Measurements from ENCODE around the gene KSR1.

KSR1 gene

GRCh38 chr17:27612160-27612770, 156.0 kb downstream of the KSR1 start:
- Histone ChIP-seq H3K9ac (ENCODE audit: low read depth, low read length) (no peak overlapping the region), H3K4me3 (ENCODE audit: low read length) (no peak overlapping the region), H3K27ac (ENCODE audit: low read length) (no peak overlapping the region), H3K36me3 (ENCODE audit: insufficient read depth, low read depth, low read length) (peaks cover 58% of the 10 kb centered on the region), H3K27me3 (ENCODE audit: insufficient read depth, low read length) (no peaks in the 10 kb centered on the region), H3K4me1 (ENCODE audit: insufficient read depth, low read length) (no peaks in the 10 kb centered on the region), H3K9me3 (ENCODE audit: insufficient read depth, low read depth, low read length) (no peaks in the 10 kb centered on the region)

DNA sequence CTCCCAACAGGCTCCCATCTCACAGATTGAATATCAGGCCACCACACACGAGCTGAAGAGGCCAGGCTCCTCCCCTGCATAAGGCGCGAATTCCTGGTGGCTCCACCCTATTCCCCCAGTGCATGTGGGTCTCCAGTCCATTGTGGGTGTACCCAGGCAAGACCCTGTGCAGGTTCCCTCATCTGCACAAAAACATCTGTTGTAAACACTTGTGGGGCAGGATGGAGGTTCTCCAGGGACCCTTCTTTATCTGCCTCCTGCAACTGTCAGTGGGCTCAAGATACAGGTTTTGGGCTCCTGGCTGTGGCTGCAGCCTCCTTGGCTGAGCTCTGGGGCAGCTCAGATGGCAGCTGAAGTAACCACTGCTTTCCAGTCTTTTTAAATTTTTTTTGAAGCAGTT, 157.2 kb downstream of the KSR1 start:
- Histone ChIP-seq H3K4me3 (ENCODE audit: low read length) (no peak overlapping the region), H3K9me3 (ENCODE audit: insufficient read depth, low read depth, low read length) (no peaks in the 10 kb centered on the region), H3K4me1 (ENCODE audit: insufficient read depth, low read length) (no peaks in the 10 kb centered on the region), H3K27ac (ENCODE audit: low read length) (no peak overlapping the region), H3K9ac (ENCODE audit: low read depth, low read length) (no peak overlapping the region), H3K36me3 (ENCODE audit: insufficient read depth, low read depth, low read length) (peaks cover 56% of the 10 kb centered on the region), H3K27me3 (ENCODE audit: insufficient read depth, low read length) (no peaks in the 10 kb centered on the region)

- H3K36me3 ChIP-seq (ENCODE audit: insufficient read depth, low read depth, low read length): peaks cover 57% of the 10 kb centered on the region
- no peak overlapping the region for H3K9ac ChIP-seq (ENCODE audit: low read depth, low read length)
- H3K27ac ChIP-seq (ENCODE audit: low read length): no peak overlapping the region
- H3K4me1 ChIP-seq (ENCODE audit: insufficient read depth, low read length): no peaks in the 10 kb centered on the region
- H3K4me3 ChIP-seq (ENCODE audit: low read length): no peak overlapping the region
- no peaks in the 10 kb centered on the region for H3K9me3 ChIP-seq (ENCODE audit: insufficient read depth, low read depth, low read length)
- no peaks in the 10 kb centered on the region for H3K27me3 ChIP-seq (ENCODE audit: insufficient read depth, low read length)
Measured at GRCh38 chr17:27615121-27615520, 158.9 kb downstream of the KSR1 start.

DNA sequence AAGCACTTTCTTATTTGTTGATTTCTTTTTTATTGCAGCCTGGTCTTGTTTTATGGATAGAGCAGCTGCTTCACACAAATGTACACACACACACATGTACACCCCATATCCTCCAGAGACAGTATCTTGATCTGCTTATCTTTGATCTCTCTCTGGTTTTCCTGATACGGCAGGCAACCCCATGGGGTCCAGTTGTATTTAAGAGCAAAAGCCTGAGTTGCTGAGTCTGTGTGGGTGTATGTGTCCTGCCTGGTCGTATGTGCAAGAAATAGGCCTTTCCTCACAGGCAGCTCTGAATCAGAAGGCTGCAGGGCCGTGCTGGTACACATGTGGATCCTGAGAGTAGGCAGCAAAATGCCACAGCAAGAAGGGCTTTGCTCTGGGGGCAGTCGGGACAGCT, 160.2 kb downstream of the KSR1 start:
- Histone ChIP-seq H3K36me3 (ENCODE audit: insufficient read depth, low read depth, low read length) (peaks cover 55% of the 10 kb centered on the region), H3K4me3 (ENCODE audit: low read length) (no peak overlapping the region), H3K27ac (ENCODE audit: low read length) (no peak overlapping the region), H3K9ac (ENCODE audit: low read depth, low read length) (no peak overlapping the region), H3K27me3 (ENCODE audit: insufficient read depth, low read length) (no peaks in the 10 kb centered on the region), H3K9me3 (ENCODE audit: insufficient read depth, low read depth, low read length) (no peaks in the 10 kb centered on the region), H3K4me1 (ENCODE audit: insufficient read depth, low read length) (no peaks in the 10 kb centered on the region)

DNA sequence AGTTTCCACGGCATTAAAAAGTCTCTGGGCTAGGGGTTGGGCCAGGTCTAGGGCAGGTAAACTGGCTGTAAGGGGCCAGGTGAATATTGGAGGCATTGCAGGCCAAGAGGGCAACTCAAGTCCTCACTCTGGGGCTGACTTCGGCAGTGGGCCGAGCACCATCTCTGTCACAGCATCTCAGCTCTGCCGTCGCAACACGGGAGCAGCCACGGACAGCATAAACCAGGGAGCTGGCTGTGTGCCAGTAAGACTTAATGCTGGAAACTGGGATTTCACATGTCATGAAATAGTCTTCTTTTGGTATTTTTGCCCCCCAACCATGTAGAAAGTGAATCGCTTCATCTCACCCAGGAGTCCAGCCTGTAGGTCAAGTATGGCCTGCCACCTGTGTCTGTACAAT, 162.2 kb downstream of the KSR1 start:
- Histone ChIP-seq H3K4me3 (ENCODE audit: low read length) (no peak overlapping the region), H3K27ac (ENCODE audit: low read length) (no peak overlapping the region), H3K9me3 (ENCODE audit: insufficient read depth, low read depth, low read length) (no peaks in the 10 kb centered on the region), H3K4me1 (ENCODE audit: insufficient read depth, low read length) (no peaks in the 10 kb centered on the region), H3K27me3 (ENCODE audit: insufficient read depth, low read length) (no peaks in the 10 kb centered on the region), H3K36me3 (ENCODE audit: insufficient read depth, low read depth, low read length) (peaks cover 57% of the 10 kb centered on the region), H3K9ac (ENCODE audit: low read depth, low read length) (no peak overlapping the region)

DNA sequence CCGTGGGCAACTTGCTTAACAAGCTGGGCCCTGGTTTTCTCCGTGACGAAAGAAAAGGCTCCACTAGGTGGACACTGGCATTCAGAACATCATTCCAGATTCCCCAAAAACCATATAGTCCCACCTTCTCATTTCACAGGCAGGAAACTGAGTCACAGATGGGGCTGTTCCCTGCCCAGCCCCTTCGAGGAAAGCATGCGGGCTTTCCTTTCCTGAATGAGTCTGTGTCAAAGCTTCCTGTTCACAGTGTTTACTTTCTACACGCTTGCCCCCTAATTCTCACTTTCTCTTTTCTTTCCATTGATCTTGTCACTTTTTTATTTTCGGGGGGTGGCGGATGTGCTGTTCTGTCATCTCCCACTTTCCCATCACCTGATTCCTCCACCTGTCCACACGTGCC, 164.5 kb downstream of the KSR1 start:
- Histone ChIP-seq H3K4me3 (ENCODE audit: low read length) (no peak overlapping the region), H3K27ac (ENCODE audit: low read length) (no peak overlapping the region), H3K36me3 (ENCODE audit: insufficient read depth, low read depth, low read length) (peaks cover 49% of the 10 kb centered on the region), H3K9me3 (ENCODE audit: insufficient read depth, low read depth, low read length) (no peaks in the 10 kb centered on the region), H3K4me1 (ENCODE audit: insufficient read depth, low read length) (no peaks in the 10 kb centered on the region), H3K27me3 (ENCODE audit: insufficient read depth, low read length) (no peaks in the 10 kb centered on the region), H3K9ac (ENCODE audit: low read depth, low read length) (no peak overlapping the region)

GRCh38 chr17:27621536-27621935, 165.3 kb downstream of the KSR1 start:
- peaks cover 49% of the 10 kb centered on the region for H3K36me3 ChIP-seq (ENCODE audit: insufficient read depth, low read depth, low read length)

GRCh38 chr17:27621942-27622559, 165.8 kb downstream of the KSR1 start:
- H3K27ac ChIP-seq (ENCODE audit: low read length): no peak overlapping the region
- no peak overlapping the region for H3K9ac ChIP-seq (ENCODE audit: low read depth, low read length)
- H3K4me1 ChIP-seq (ENCODE audit: insufficient read depth, low read length): no peaks in the 10 kb centered on the region
- no peak overlapping the region for H3K4me3 ChIP-seq (ENCODE audit: low read length)
- H3K9me3 ChIP-seq (ENCODE audit: insufficient read depth, low read depth, low read length): no peaks in the 10 kb centered on the region
- peaks cover 52% of the 10 kb centered on the region for H3K36me3 ChIP-seq (ENCODE audit: insufficient read depth, low read depth, low read length)
- no peaks in the 10 kb centered on the region for H3K27me3 ChIP-seq (ENCODE audit: insufficient read depth, low read length)

More at GRCh38 chr17:27621536-27621935, 165.3 kb downstream of the KSR1 start:
- Histone ChIP-seq H3K27me3 (ENCODE audit: insufficient read depth, low read length) (no peaks in the 10 kb centered on the region), H3K9me3 (ENCODE audit: insufficient read depth, low read depth, low read length) (no peaks in the 10 kb centered on the region), H3K27ac (ENCODE audit: low read length) (no peak overlapping the region), H3K4me3 (ENCODE audit: low read length) (no peak overlapping the region), H3K4me1 (ENCODE audit: insufficient read depth, low read length) (no peaks in the 10 kb centered on the region), H3K9ac (ENCODE audit: low read depth, low read length) (no peak overlapping the region)

GRCh38 chr17:27622986-27623385, 166.7 kb downstream of the KSR1 start:
- Histone ChIP-seq H3K9me3 (ENCODE audit: insufficient read depth, low read depth, low read length) (no peaks in the 10 kb centered on the region), H3K4me1 (ENCODE audit: insufficient read depth, low read length) (no peaks in the 10 kb centered on the region), H3K9ac (ENCODE audit: low read depth, low read length) (no peak overlapping the region), H3K36me3 (ENCODE audit: insufficient read depth, low read depth, low read length) (peaks cover 48% of the 10 kb centered on the region), H3K27ac (ENCODE audit: low read length) (no peak overlapping the region), H3K4me3 (ENCODE audit: low read length) (no peak overlapping the region), H3K27me3 (ENCODE audit: insufficient read depth, low read length) (no peaks in the 10 kb centered on the region)

- no peaks in the 10 kb centered on the region for H3K4me1 ChIP-seq (ENCODE audit: insufficient read depth, low read length)
- H3K27ac ChIP-seq (ENCODE audit: low read length): no peak overlapping the region
- no peaks in the 10 kb centered on the region for H3K9me3 ChIP-seq (ENCODE audit: insufficient read depth, low read depth, low read length)
- H3K27me3 ChIP-seq (ENCODE audit: insufficient read depth, low read length): no peaks in the 10 kb centered on the region
- H3K4me3 ChIP-seq (ENCODE audit: low read length): no peak overlapping the region
- no peak overlapping the region for H3K9ac ChIP-seq (ENCODE audit: low read depth, low read length)
- H3K36me3 ChIP-seq (ENCODE audit: insufficient read depth, low read depth, low read length): peaks cover 42% of the 10 kb centered on the region
Measured at GRCh38 chr17:27623614-27624013, 167.4 kb downstream of the KSR1 start.

- Histone ChIP-seq H3K27ac (ENCODE audit: low read length) (no peak overlapping the region), H3K9ac (ENCODE audit: low read depth, low read length) (no peak overlapping the region), H3K36me3 (ENCODE audit: insufficient read depth, low read depth, low read length) (peaks cover 41% of the 10 kb centered on the region), H3K4me1 (ENCODE audit: insufficient read depth, low read length) (no peaks in the 10 kb centered on the region), H3K4me3 (ENCODE audit: low read length) (no peak overlapping the region), H3K27me3 (ENCODE audit: insufficient read depth, low read length) (no peaks in the 10 kb centered on the region), H3K9me3 (ENCODE audit: insufficient read depth, low read depth, low read length) (no peaks in the 10 kb centered on the region)
Measured at GRCh38 chr17:27624539-27624938, 168.3 kb downstream of the KSR1 start.

DNA sequence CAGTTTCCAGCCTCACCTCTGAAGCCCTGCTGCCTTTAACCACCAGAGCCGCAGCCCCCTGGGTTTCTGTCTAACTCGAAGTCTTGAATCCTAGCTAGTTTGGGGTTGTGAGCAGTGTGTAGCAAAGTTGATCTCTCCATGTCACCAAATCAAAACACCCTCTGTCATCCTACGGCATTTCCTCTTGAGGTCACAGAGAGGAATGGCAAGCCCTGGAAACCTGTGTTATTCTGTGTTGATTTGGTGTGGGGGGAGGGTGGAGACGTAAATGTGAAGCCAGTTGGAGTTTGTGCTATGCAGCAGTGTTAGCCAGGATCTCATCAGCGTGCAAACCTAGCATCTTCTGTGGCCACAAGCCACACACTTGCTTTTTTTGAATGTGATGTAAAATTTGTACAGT, 169.6 kb downstream of the KSR1 start:
- Histone ChIP-seq H3K9me3 (ENCODE audit: insufficient read depth, low read depth, low read length) (no peaks in the 10 kb centered on the region), H3K4me3 (ENCODE audit: low read length) (no peak overlapping the region), H3K9ac (ENCODE audit: low read depth, low read length) (no peak overlapping the region), H3K27ac (ENCODE audit: low read length) (no peak overlapping the region), H3K27me3 (ENCODE audit: insufficient read depth, low read length) (no peaks in the 10 kb centered on the region), H3K4me1 (ENCODE audit: insufficient read depth, low read length) (no peaks in the 10 kb centered on the region), H3K36me3 (ENCODE audit: insufficient read depth, low read depth, low read length) (peaks cover 32% of the 10 kb centered on the region)

Measured in iPS-20b (cell line).